CD8-positive, alpha-beta memory T cell (primary cell): ENCODE results near the gene PTH2. TPM values are rescaled to one million over a fixed set of nuclear protein-coding genes. Genes with fewer than 3 reads are reported as not detected.
"Not testable (repeated sequence)": the region's sequence is repeated elsewhere in the genome, so short reads cannot be mapped to it uniquely, and the experiment has no call there.

Experiments used
- CTCF ChIA-PET: fragments of 350-600 bp; sonication (Branson Sonifier 250); formaldehyde crosslinking; loops from one replicate; lab custom pipeline; 2021; ENCODE audit warnings: antibody characterized with exemption; lab: Charles Lee
- POLR2A ChIA-PET: fragments of 350-600 bp; sonication (Branson Sonifier 250); formaldehyde crosslinking; loops from one replicate; lab custom pipeline; 2021; ENCODE audit warnings: antibody characterized with exemption; lab: Charles Lee
- DNase-seq, 5 donors: peaks; one replicate each; pipeline versions ENCODE4 v3.0.0 to v3.0.0-alpha.2; 2020 to 2022; ENCODE audit warnings: mixed read lengths in 1 of 5
- H3K27ac ChIP-seq: one replicate; pipeline ENCODE4 v1.7.0; 2013; ENCODE audit warnings: low read depth, mild to moderate bottlenecking, low read length, moderate library complexity
- H3K27me3 ChIP-seq: 2 replicates; pipeline ENCODE4 v1.7.0; 2013; ENCODE audit warnings: low read length, mild to moderate bottlenecking; ENCODE audit not compliant: insufficient read depth, poor library complexity, severe bottlenecking
- H3K36me3 ChIP-seq: 2 replicates; pipeline ENCODE4 v1.7.0; 2013; ENCODE audit warnings: mild to moderate bottlenecking, low read length, moderate library complexity; ENCODE audit not compliant: insufficient read depth
- H3K4me1 ChIP-seq: 2 replicates; pipeline ENCODE4 v1.7.0; 2013; ENCODE audit warnings: mild to moderate bottlenecking, low read length, moderate library complexity; ENCODE audit not compliant: insufficient read depth
- H3K4me3 ChIP-seq: 2 replicates; pipeline ENCODE4 v1.7.0; 2013; ENCODE audit warnings: mild to moderate bottlenecking, low read length
- H3K9me3 ChIP-seq: 2 replicates; pipeline ENCODE4 v1.7.0; 2013; ENCODE audit warnings: mild to moderate bottlenecking, low read length
- H3K27ac Mint-ChIP-seq, 8 donors: one replicate each; pipeline ENCODE4 v1.8.0; 2020 to 2021; ENCODE audit warnings: mixed read lengths in 8 of 8, mild to moderate bottlenecking in 6 of 8, inconsistent platforms in 3 of 8, moderate library complexity in 3 of 8
- H3K27me3 Mint-ChIP-seq, 2 donors: one replicate each; pipeline ENCODE4 v1.8.0; 2020 to 2021; ENCODE audit warnings: mixed read lengths in 2 of 2, mild to moderate bottlenecking in 1 of 2, moderate library complexity in 1 of 2
- H3K36me3 Mint-ChIP-seq, 3 donors: one replicate each; pipeline ENCODE4 v1.8.0; 2020 to 2021; ENCODE audit warnings: mixed read lengths in 3 of 3, inconsistent platforms in 1 of 3, mild to moderate bottlenecking in 1 of 3
- H3K4me1 Mint-ChIP-seq, 3 donors: one replicate each; pipeline ENCODE4 v1.8.0; 2020 to 2021; ENCODE audit warnings: mixed read lengths in 3 of 3, inconsistent platforms in 1 of 3, mild to moderate bottlenecking in 1 of 3
- H3K4me3 Mint-ChIP-seq, 7 donors: one replicate each; pipeline ENCODE4 v1.8.0; 2020 to 2021; ENCODE audit warnings: mixed read lengths in 7 of 7, mild to moderate bottlenecking in 6 of 7, moderate library complexity in 4 of 7, inconsistent platforms in 2 of 7
- H3K9me3 Mint-ChIP-seq, 5 donors: one replicate each; pipeline ENCODE4 v1.8.0; 2020 to 2022; ENCODE audit warnings: mixed read lengths in 5 of 5, mild to moderate bottlenecking in 3 of 5, moderate library complexity in 2 of 5, inconsistent platforms in 1 of 5
- polyA plus RNA-seq: library from polyadenylated mRNA; unstranded; fragments of 300-500 nt; fragmentation: Illumina TruSeq; gene quantifications from one replicate; pipeline ENCODE4 v1.2.3, GENCODE V29; 2021
- total RNA-seq, 2 experiments: library from RNA; stranded (reverse); gene quantifications; one replicate each; pipeline ENCODE4 v1.2.3, GENCODE V29; 2021

Gene PTH2
- total and polyA plus RNA-seq, 3 experiments from 2014 or later = not detected

DNA sequence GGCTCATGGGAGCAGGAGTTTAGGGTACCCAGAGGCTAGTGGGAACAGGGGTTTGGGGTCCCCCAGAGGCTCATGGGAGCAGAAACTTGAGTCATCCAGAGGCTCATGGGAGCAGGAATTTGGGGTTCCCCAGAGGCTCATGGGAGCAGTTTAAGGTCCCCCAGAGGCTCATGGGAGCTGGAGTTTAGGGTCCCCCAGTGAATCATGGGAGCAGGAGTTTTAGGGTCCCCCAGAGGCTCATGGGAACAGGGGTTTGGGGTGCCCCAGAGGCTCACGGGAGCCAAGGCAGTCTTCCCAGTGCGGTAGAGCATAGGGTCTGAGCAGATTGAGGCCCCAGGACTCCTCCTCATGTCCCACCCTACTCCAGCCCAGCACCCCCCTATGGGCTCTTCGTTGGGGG, 42.1 kb upstream of the PTH2 start:
- CTCF ChIA-PET = interaction anchor here (1.0 to 1.4 kb wide), 3 partner anchors 9 to 73 kb away, joined by 3 to 5 read pairs (median 4); no protein-coding TSS in a partner anchor
- H3K27me3 Mint-ChIP-seq = peaks cover 0 to 2% of the 10 kb centered on the region in 2 donors
- H3K9me3 ChIP-seq = no peaks in the 10 kb centered on the region
- no peaks in the 10 kb centered on the region for H3K27me3 ChIP-seq
- no peak overlapping the region for H3K4me3 ChIP-seq
- H3K4me1 Mint-ChIP-seq = peaks cover 15 to 26% (median 15%) of the 10 kb centered on the region in 3 donors
- peaks cover 0 to 2% (median 0%) of the 10 kb centered on the region in 5 donors for H3K9me3 Mint-ChIP-seq
- H3K4me3 Mint-ChIP-seq = no peak overlapping the region
- POLR2A ChIA-PET = no interaction called here
- peaks cover 33% of the 10 kb centered on the region for H3K4me1 ChIP-seq
- peak overlapping the region in 6 of 8 donors; percentile 11 to 77 (median 34) for H3K27ac Mint-ChIP-seq
- no peak for DNase-seq
- peaks cover 2 to 17% (median 5%) of the 10 kb centered on the region in 3 donors for H3K36me3 Mint-ChIP-seq
- no peak overlapping the region for H3K27ac ChIP-seq
- H3K36me3 ChIP-seq = peaks cover 4% of the 10 kb centered on the region

DNA sequence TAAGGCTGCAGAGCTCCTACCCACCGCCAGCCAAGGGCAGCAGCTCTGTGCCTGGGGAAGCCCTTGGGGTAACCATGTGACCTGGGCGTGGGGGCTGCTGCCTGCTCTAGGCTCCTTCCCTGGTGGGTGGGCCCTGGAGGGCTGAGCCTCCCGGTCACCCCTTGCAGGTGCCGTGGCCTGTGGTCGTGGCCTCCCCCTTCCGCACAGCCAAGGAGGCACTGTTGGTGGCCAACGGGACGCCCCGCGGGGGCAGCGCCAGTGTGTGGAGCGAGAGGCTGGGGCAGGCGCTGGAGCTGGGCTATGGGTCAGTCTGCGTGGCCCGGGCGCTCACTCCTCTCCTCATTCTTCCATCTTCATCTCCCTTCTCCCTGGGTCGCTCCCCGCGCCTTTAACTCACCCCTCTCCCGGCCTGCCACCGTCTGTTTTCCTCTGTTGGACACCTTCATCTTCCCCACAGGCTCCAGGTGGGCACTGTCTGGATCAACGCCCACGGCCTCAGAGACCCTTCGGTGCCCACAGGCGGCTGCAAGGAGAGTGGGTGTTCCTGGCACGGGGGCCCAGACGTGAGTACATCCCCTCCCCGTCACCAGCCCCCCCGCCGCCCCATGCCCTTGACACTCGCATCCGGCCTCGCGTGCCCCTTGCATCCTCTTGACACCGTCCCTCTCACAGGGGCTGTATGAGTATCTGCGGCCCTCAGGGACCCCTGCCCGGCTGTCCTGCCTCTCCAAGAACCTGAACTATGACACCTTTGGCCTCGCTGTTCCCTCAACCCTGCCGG, 40.9 kb upstream of the PTH2 start:
- Histone ChIP-seq H3K9me3 (no peaks in the 10 kb centered on the region), H3K27me3 (no peaks in the 10 kb centered on the region), H3K4me1 (peaks cover 21% of the 10 kb centered on the region), H3K36me3 (peaks cover 15% of the 10 kb centered on the region), H3K27ac (no peak overlapping the region), H3K4me3 (no peak overlapping the region)
- H3K4me1 Mint-ChIP-seq = peaks cover 6 to 16% (median 7%) of the 10 kb centered on the region in 3 donors
- H3K9me3 Mint-ChIP-seq = peaks cover 0 to under 1% (median 0%) of the 10 kb centered on the region in 5 donors
- POLR2A ChIA-PET = no interaction called here
- peak overlapping the region in 2 of 8 donors; percentile 22 to 35 for H3K27ac Mint-ChIP-seq
- no peak for DNase-seq
- peaks cover 2 to 26% (median 5%) of the 10 kb centered on the region in 3 donors for H3K36me3 Mint-ChIP-seq
- no peak overlapping the region for H3K4me3 Mint-ChIP-seq
- peaks cover 0 to under 1% of the 10 kb centered on the region in 2 donors for H3K27me3 Mint-ChIP-seq
- CTCF ChIA-PET = no interaction called here

DNA sequence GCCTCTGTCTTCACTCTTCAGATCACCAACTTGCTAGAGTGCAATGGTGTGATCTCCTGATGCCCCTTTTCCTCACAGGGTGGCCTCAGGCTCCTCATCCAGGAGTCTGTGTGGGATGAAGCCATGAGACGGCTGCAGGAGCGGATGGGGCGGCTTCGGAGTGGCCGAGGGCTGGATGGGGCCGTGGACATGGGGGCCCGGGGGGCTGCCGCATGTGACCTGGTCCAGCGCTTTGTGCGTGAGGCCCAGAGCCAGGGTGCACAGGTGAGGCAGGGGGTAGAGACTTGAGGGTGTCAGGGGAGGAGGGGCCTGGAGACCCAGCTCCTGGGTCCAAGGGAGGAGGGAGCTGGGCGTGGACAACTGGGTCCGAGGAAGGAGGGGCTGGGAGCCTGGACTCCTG, 39.3 kb upstream of the PTH2 start:
- H3K36me3 ChIP-seq = peaks cover 24% of the 10 kb centered on the region
- H3K9me3 ChIP-seq = no peaks in the 10 kb centered on the region
- H3K4me1 ChIP-seq = peaks cover 5% of the 10 kb centered on the region
- Mint-ChIP-seq H3K4me1 (peaks cover 0 to 10% (median 0%) of the 10 kb centered on the region in 3 donors), H3K36me3 (peaks cover 0 to 30% (median 0%) of the 10 kb centered on the region in 3 donors), H3K27ac (peak overlapping the region in 2 of 8 donors; percentile 42 to 81), H3K4me3 (no peak overlapping the region), H3K27me3 (no peaks in the 10 kb centered on the region), H3K9me3 (no peaks in the 10 kb centered on the region)
- no peak overlapping the region for H3K4me3 ChIP-seq
- no peak overlapping the region for H3K27ac ChIP-seq
- no peak for DNase-seq
- H3K27me3 ChIP-seq = no peaks in the 10 kb centered on the region
- CTCF ChIA-PET = no interaction called here
- POLR2A ChIA-PET = no interaction called here

GRCh38 chr19:49461656-49462055, 38.4 kb upstream of the PTH2 start:
- POLR2A ChIA-PET = no interaction called here

GRCh38 chr19:49461130-49461529, 37.9 kb upstream of the PTH2 start:
- H3K27me3 ChIP-seq, H3K4me1 ChIP-seq, H3K4me3 Mint-ChIP-seq, H3K4me3 ChIP-seq, H3K27ac ChIP-seq, H3K9me3 ChIP-seq, H3K27ac Mint-ChIP-seq, H3K27me3 Mint-ChIP-seq, H3K9me3 Mint-ChIP-seq, DNase-seq: not testable (repeated sequence)
- ChIA-PET CTCF (interaction anchor here (1.3 kb wide), 1 partner anchor 232 kb away, joined by 3 read pairs; no protein-coding TSS in a partner anchor), POLR2A (interaction anchor here (0.6 kb wide), 2 partner anchors 126 to 463 kb away, joined by 4 read pairs; no protein-coding TSS in a partner anchor)
- H3K4me1 Mint-ChIP-seq = peaks cover 2 to 16% (median 6%) of the 10 kb centered on the region in 3 donors
- peaks cover 0 to 39% (median 4%) of the 10 kb centered on the region in 3 donors for H3K36me3 Mint-ChIP-seq
- peaks cover 24% of the 10 kb centered on the region for H3K36me3 ChIP-seq

More at GRCh38 chr19:49461656-49462055, 38.4 kb upstream of the PTH2 start:
- no peak overlapping the region for H3K4me3 Mint-ChIP-seq
- no peak for DNase-seq
- no peaks in the 10 kb centered on the region for H3K27me3 ChIP-seq
- no peaks in the 10 kb centered on the region for H3K9me3 ChIP-seq
- no peak overlapping the region for H3K27ac Mint-ChIP-seq
- H3K27ac ChIP-seq = no peak overlapping the region
- H3K4me3 ChIP-seq = no peak overlapping the region
- H3K4me1 ChIP-seq = no peaks in the 10 kb centered on the region
- CTCF ChIA-PET = no interaction called here
- no peaks in the 10 kb centered on the region for H3K9me3 Mint-ChIP-seq
- H3K36me3 ChIP-seq = peaks cover 24% of the 10 kb centered on the region
- H3K36me3 Mint-ChIP-seq = peaks cover 0 to 34% (median 2%) of the 10 kb centered on the region in 3 donors
- no peaks in the 10 kb centered on the region for H3K27me3 Mint-ChIP-seq
- H3K4me1 Mint-ChIP-seq = peaks cover 2 to 11% (median 5%) of the 10 kb centered on the region in 3 donors

DNA sequence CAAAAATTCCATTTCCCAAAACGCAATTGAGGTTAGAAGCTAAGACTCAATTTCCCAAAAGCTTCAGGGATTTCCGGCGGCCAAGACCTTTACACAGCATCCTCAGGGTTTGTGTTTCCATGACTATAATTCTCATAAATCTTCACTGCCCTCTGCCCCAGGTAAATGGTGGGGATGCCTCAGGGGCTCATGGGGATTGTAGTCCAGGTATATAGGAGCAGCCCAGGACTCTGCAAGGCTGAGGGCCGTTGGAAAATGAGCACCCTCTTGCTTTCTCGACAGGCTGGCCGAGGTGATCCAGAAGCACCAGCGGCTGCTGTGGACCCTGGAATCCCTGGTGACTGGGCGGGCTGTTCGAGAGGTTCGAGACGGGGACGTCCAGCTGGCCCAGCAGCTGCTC, 36.1 kb upstream of the PTH2 start:
- peaks cover 24% of the 10 kb centered on the region for H3K36me3 ChIP-seq
- no peak overlapping the region for H3K27ac ChIP-seq
- Mint-ChIP-seq H3K9me3 (no peaks in the 10 kb centered on the region), H3K36me3 (peaks cover 0 to 35% (median 5%) of the 10 kb centered on the region in 3 donors), H3K4me1 (peaks cover 4 to 22% (median 12%) of the 10 kb centered on the region in 3 donors), H3K4me3 (peak overlapping the region in 1 of 7 donors; percentile 68), H3K27ac (no peak overlapping the region), H3K27me3 (no peaks in the 10 kb centered on the region)
- CTCF ChIA-PET = interaction anchor here (1.4 to 2.9 kb wide), 4 partner anchors 9 to 17 kb away, joined by 5 to 10 read pairs (median 6); partner anchors contain the start of gene FLT3LG
- peaks cover 4% of the 10 kb centered on the region for H3K4me1 ChIP-seq
- POLR2A ChIA-PET = interaction anchor here (0.6 to 2.0 kb wide), 2 partner anchors 11 to 35 kb away, joined by 4 to 8 read pairs; no protein-coding TSS in a partner anchor
- no peaks in the 10 kb centered on the region for H3K9me3 ChIP-seq
- H3K27me3 ChIP-seq = no peaks in the 10 kb centered on the region
- DNase-seq = no peak
- no peak overlapping the region for H3K4me3 ChIP-seq

GRCh38 chr19:49458567-49458903, 35.3 kb upstream of the PTH2 start:
- Histone ChIP-seq H3K36me3 (peaks cover 24% of the 10 kb centered on the region), H3K4me3 (no peak overlapping the region), H3K27ac (no peak overlapping the region), H3K9me3 (no peaks in the 10 kb centered on the region), H3K4me1 (peaks cover 13% of the 10 kb centered on the region), H3K27me3 (no peaks in the 10 kb centered on the region)
- Mint-ChIP-seq H3K27ac (peak overlapping the region in 4 of 8 donors; percentile 34 to 94 (median 49)), H3K9me3 (no peaks in the 10 kb centered on the region), H3K4me1 (peaks cover 13 to 30% (median 18%) of the 10 kb centered on the region in 3 donors), H3K36me3 (peaks cover 0 to 38% (median 5%) of the 10 kb centered on the region in 3 donors), H3K4me3 (peak overlapping the region in 1 of 7 donors; percentile 54), H3K27me3 (no peaks in the 10 kb centered on the region)
- CTCF ChIA-PET = interaction anchor here (1.4 to 2.9 kb wide), 4 partner anchors 10 to 18 kb away, joined by 5 to 10 read pairs (median 6); partner anchors contain the start of gene FLT3LG
- DNase-seq = no peak
- POLR2A ChIA-PET = interaction anchor here (2.0 kb wide), 1 partner anchor 11 kb away, joined by 8 read pairs; no protein-coding TSS in a partner anchor
